Middle frontal gyrus (tissue), 1 donor: ENCODE results near the gene DPP9.
"Not testable (repeated sequence)": the region's sequence is repeated elsewhere in the genome, so short reads cannot be mapped to it uniquely, and the experiment has no call there.

ENCODE experiments used
- DNase-seq: peaks from one replicate; pipeline ENCODE4 v3.0.0-alpha.2; 2015; ENCODE audit warnings: low spot score; ENCODE audit errors: extremely low spot score

DPP9 gene

GRCh38 chr19:4688587-4688986 lies 35.1 kb downstream of the DPP9 start:
- DNase-seq = no peak

GRCh38 chr19:4687396-4687795 lies 36.2 kb downstream of the DPP9 start:
- no peak for DNase-seq

GRCh38 chr19:4686700-4687099 lies 36.9 kb downstream of the DPP9 start:
- no peak for DNase-seq

- no peak for DNase-seq
Measured at GRCh38 chr19:4684312-4685095, 39.1 kb downstream of the DPP9 start.

- DNase-seq = no peak
Measured at GRCh38 chr19:4682417-4683200, 41.0 kb downstream of the DPP9 start.

- DNase-seq = not testable (repeated sequence)
Measured at GRCh38 chr19:4680021-4680420, 43.6 kb downstream of the DPP9 start.

- DNase-seq = no peak
Measured at GRCh38 chr19:4678881-4679790, 44.5 kb downstream of the DPP9 start.

GRCh38 chr19:4676955-4677731 lies 46.5 kb downstream of the DPP9 start:
- no peak for DNase-seq

GRCh38 chr19:4675346-4675745 lies 48.3 kb downstream of the DPP9 start:
- no peak for DNase-seq

- DNase-seq = no peak
Measured at GRCh38 chr19:4673726-4674125, 49.9 kb downstream of the DPP9 start.

- no peak for DNase-seq
Measured at GRCh38 chr19:4673216-4673615, 50.4 kb downstream of the DPP9 start.

GRCh38 chr19:4671185-4671851 lies 52.3 kb downstream of the DPP9 start:
- no peak for DNase-seq

GRCh38 chr19:4669723-4670480 lies 53.7 kb downstream of the DPP9 start, which contains the start of gene MYDGF:
Gene MYDGF, minus strand, starts transcription at chr19:4670342. Its CDS starts 8 bp downstream, at chr19:4670334.
- DNase-seq = peak; percentile 81

- DNase-seq = no peak
Measured at GRCh38 chr19:4664642-4665041, 59.0 kb downstream of the DPP9 start.

- no peak for DNase-seq
Measured at GRCh38 chr19:4662812-4663211, 60.8 kb downstream of the DPP9 start.

- DNase-seq = no peak
Measured at GRCh38 chr19:4662020-4662695, 61.5 kb downstream of the DPP9 start.

- no peak for DNase-seq
Measured at GRCh38 chr19:4660993-4661392, 62.6 kb downstream of the DPP9 start.

GRCh38 chr19:4660181-4660791 lies 63.4 kb downstream of the DPP9 start:
- no peak for DNase-seq
